ENCODE data around the gene ETV6. TPM values are rescaled to one million over a fixed set of nuclear protein-coding genes. Genes with fewer than 3 reads are reported as not detected.

The ETV6 gene
- total RNA-seq, 2 experiments from 2014 or later = 55.3 to 57.5 TPM

GRCh38 chr12:11820476-11820875 lies 171.0 kb downstream of the ETV6 start:
- H3K27ac Mint-ChIP-seq = no peak overlapping the region
- H3K36me3 Mint-ChIP-seq = peaks cover 20% of the 10 kb centered on the region
- intact Hi-C loops (cut with micrococcal nuclease) = loop anchor here (5.0 kb wide), 1 partner anchor 173 kb away; the partner anchor contains the start of gene ETV6
- DNase-seq = no peak
- H3K4me1 Mint-ChIP-seq (ENCODE audit: low read depth) = peaks cover 62% of the 10 kb centered on the region
- no peak overlapping the region for H3K4me3 Mint-ChIP-seq
- no peaks in the 10 kb centered on the region for H3K9me3 Mint-ChIP-seq
- ChIA-PET CTCF (interaction anchor here (0.8 to 1.1 kb wide), 3 partner anchors 49 to 213 kb away, joined by 3 read pairs; no protein-coding TSS in a partner anchor), POLR2A (interaction anchor here (0.9 to 1.2 kb wide), 2 partner anchors 9 to 55 kb away, joined by 3 read pairs; no protein-coding TSS in a partner anchor)
- no peaks in the 10 kb centered on the region for H3K27me3 Mint-ChIP-seq

DNA sequence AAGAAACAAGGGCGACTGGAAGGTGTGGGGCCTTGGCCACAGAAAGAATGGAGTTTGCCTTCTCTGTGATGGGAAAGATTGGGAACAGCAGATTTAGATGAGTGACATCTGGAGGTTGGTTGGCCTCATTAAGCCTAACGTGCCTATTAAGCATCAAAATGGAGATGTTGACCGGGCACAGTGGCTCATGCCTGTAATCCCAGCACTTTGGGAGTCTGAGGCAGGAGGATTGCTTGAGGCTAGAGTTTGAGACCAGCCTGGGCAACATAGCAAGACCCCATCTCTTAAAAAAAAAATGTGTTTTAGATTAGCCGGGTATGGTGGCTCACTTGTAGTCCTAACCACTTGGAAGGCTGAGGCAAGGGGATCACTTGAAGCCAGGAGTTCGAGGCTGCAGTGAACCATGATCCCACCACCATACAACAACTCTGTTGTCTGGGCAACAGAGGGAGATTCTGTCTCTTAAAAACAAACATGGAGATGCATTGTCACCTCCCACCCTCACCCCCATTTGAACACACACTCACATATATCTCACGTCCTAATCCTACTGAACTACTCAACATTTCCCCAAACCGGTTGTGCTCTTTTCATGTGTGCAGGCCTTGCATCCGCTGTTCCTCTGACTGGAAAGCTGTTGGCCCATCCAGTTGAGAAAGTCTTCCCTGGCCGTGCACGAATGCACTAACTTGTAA lies 172.1 kb downstream of the ETV6 start:
- Mint-ChIP-seq H3K27ac (peak overlapping the region; percentile 87), H3K27me3 (no peaks in the 10 kb centered on the region), H3K36me3 (peaks cover 27% of the 10 kb centered on the region), H3K4me1 (ENCODE audit: low read depth) (peaks cover 65% of the 10 kb centered on the region), H3K9me3 (no peaks in the 10 kb centered on the region), H3K4me3 (peak overlapping the region; percentile 49)
- intact Hi-C loops (cut with micrococcal nuclease) = loop anchor here (1.0 to 5.0 kb wide), 4 partner anchors 7 to 188 kb away; partner anchors contain the start of gene ETV6
- POLR2A ChIA-PET = interaction anchor here (1.2 to 2.4 kb wide), 4 partner anchors 9 to 172 kb away, joined by 4 to 12 read pairs (median 7); partner anchors contain the start of gene ETV6
- CTCF ChIA-PET = interaction anchor here (1.0 kb wide), 1 partner anchor 50 kb away, joined by 3 read pairs; no protein-coding TSS in a partner anchor
- DNase-seq = no peak

- peaks cover 66% of the 10 kb centered on the region for H3K4me1 Mint-ChIP-seq (ENCODE audit: low read depth)
- ChIA-PET POLR2A (interaction anchor here (0.9 to 2.4 kb wide), 7 partner anchors 9 to 188 kb away, joined by 3 to 12 read pairs (median 5); partner anchors contain the start of gene ETV6), CTCF (interaction anchor here (1.0 kb wide), 1 partner anchor 186 kb away, joined by 3 read pairs; no protein-coding TSS in a partner anchor)
- peaks cover 31% of the 10 kb centered on the region for H3K36me3 Mint-ChIP-seq
- H3K27ac Mint-ChIP-seq = peak overlapping the region; percentile 87
- H3K27me3 Mint-ChIP-seq = no peaks in the 10 kb centered on the region
- H3K9me3 Mint-ChIP-seq = no peaks in the 10 kb centered on the region
- intact Hi-C loops (cut with micrococcal nuclease) = loop anchor here (1.0 to 5.0 kb wide), 4 partner anchors 8 to 187 kb away; partner anchors contain the start of gene ETV6
- DNase-seq = peak; percentile 83
- H3K4me3 Mint-ChIP-seq = peak overlapping the region; percentile 49
Observed at GRCh38 chr12:11822081-11822834, 172.8 kb downstream of the ETV6 start.

DNA sequence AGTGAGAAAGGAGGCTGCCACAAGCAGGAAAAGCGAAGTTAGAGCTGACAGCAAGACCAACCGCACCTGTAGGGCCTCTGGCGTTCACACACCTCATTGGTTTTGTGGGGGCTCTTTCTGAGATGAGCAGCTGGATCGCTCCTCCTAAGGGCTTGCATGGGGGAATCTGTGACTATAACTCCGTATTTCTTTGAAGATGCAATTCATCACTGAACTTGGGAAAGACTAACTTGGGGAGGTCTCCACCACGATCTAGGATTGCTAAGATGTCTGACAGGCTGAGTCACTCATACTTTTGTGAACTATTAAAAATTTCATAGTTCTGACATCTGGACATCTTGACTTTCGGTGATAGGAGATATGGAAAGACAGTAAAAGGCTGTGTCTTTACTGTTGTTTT lies 173.6 kb downstream of the ETV6 start:
- ChIA-PET POLR2A (interaction anchor here (0.9 to 2.4 kb wide), 7 partner anchors 10 to 187 kb away, joined by 3 to 12 read pairs (median 5); partner anchors contain the start of gene ETV6), CTCF (interaction anchor here (1.0 kb wide), 1 partner anchor 185 kb away, joined by 3 read pairs; no protein-coding TSS in a partner anchor)
- peak overlapping the region; percentile 87 for H3K27ac Mint-ChIP-seq
- intact Hi-C loops (cut with micrococcal nuclease) = loop anchor here (5.0 kb wide), 1 partner anchor 176 kb away; the partner anchor contains the start of gene ETV6
- peak overlapping the region; percentile 25 for H3K4me3 Mint-ChIP-seq
- no peak for DNase-seq
- peaks cover 28% of the 10 kb centered on the region for H3K36me3 Mint-ChIP-seq
- H3K27me3 Mint-ChIP-seq = no peaks in the 10 kb centered on the region
- no peaks in the 10 kb centered on the region for H3K9me3 Mint-ChIP-seq
- H3K4me1 Mint-ChIP-seq (ENCODE audit: low read depth) = peaks cover 63% of the 10 kb centered on the region

DNA sequence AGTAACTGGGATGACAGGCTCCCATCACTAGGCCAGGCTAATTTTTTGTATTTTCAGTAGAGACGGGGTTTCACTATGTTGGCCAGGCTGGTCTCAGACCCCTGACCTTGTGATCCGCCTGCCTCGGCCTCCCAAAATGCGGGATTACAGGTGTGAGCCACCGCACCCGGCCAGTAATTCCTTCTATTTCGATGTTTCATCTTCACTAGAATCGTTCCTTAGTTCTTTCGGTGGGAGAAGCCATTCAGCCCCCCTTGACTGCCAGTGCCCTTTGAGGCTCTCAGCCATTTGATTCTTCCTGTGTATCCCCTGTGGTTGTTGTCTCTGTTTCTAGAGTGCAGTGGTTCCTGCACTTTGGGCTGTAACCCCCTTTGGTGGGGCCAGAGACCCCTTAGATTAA lies 174.1 kb downstream of the ETV6 start:
- Mint-ChIP-seq H3K27ac (peak overlapping the region; percentile 87), H3K4me3 (peak overlapping the region; percentile 30), H3K9me3 (no peaks in the 10 kb centered on the region), H3K27me3 (no peaks in the 10 kb centered on the region), H3K36me3 (peaks cover 28% of the 10 kb centered on the region), H3K4me1 (ENCODE audit: low read depth) (peaks cover 62% of the 10 kb centered on the region)
- intact Hi-C loops (cut with micrococcal nuclease) = loop anchor here (5.0 kb wide), 1 partner anchor 176 kb away; the partner anchor contains the start of gene ETV6
- no peak for DNase-seq
- ChIA-PET POLR2A (interaction anchor here (1.7 to 2.4 kb wide), 2 partner anchors 10 to 11 kb away, joined by 7 to 12 read pairs; no protein-coding TSS in a partner anchor), CTCF (no interaction called here)

- intact Hi-C loops (cut with micrococcal nuclease) = loop anchor here (2.0 to 5.0 kb wide), 2 partner anchors 45 to 177 kb away; partner anchors contain the start of gene ETV6
- no peak for DNase-seq
- H3K4me1 Mint-ChIP-seq (ENCODE audit: low read depth) = peaks cover 62% of the 10 kb centered on the region
- peaks cover 28% of the 10 kb centered on the region for H3K36me3 Mint-ChIP-seq
- CTCF ChIA-PET = no interaction called here
- no peaks in the 10 kb centered on the region for H3K27me3 Mint-ChIP-seq
- POLR2A ChIA-PET = interaction anchor here (1.1 kb wide), 1 partner anchor 185 kb away, joined by 4 read pairs; no protein-coding TSS in a partner anchor
- H3K9me3 Mint-ChIP-seq = no peaks in the 10 kb centered on the region
- H3K27ac Mint-ChIP-seq = peak overlapping the region; percentile 87
- H3K4me3 Mint-ChIP-seq = peak overlapping the region; percentile 30
Observed at GRCh38 chr12:11824069-11824468, 174.6 kb downstream of the ETV6 start.

- no peaks in the 10 kb centered on the region for H3K9me3 Mint-ChIP-seq
- POLR2A ChIA-PET = interaction anchor here (1.1 to 1.3 kb wide), 3 partner anchors 172 to 185 kb away, joined by 3 to 4 read pairs (median 3); no protein-coding TSS in a partner anchor
- DNase-seq = no peak
- peaks cover 62% of the 10 kb centered on the region for H3K4me1 Mint-ChIP-seq (ENCODE audit: low read depth)
- H3K4me3 Mint-ChIP-seq = peak overlapping the region; percentile 34
- CTCF ChIA-PET = interaction anchor here (1.0 to 1.4 kb wide), 2 partner anchors 208 to 244 kb away, joined by 4 to 5 read pairs; no protein-coding TSS in a partner anchor
- intact Hi-C loops (cut with micrococcal nuclease) = loop anchor here (2.0 to 5.0 kb wide), 2 partner anchors 46 to 177 kb away; partner anchors contain the start of gene ETV6
- no peaks in the 10 kb centered on the region for H3K27me3 Mint-ChIP-seq
- H3K27ac Mint-ChIP-seq = peak overlapping the region; percentile 87
- peaks cover 28% of the 10 kb centered on the region for H3K36me3 Mint-ChIP-seq
Observed at GRCh38 chr12:11824736-11825135, 175.3 kb downstream of the ETV6 start.

GRCh38 chr12:11825278-11825677 lies 175.8 kb downstream of the ETV6 start:
- intact Hi-C loops (cut with micrococcal nuclease) = loop anchor here (2.0 kb wide), 1 partner anchor 46 kb away; no protein-coding TSS in a partner anchor
- H3K4me1 Mint-ChIP-seq (ENCODE audit: low read depth) = peaks cover 62% of the 10 kb centered on the region
- CTCF ChIA-PET = interaction anchor here (0.9 to 1.4 kb wide), 3 partner anchors 9 to 244 kb away, joined by 4 to 5 read pairs (median 4); no protein-coding TSS in a partner anchor

GRCh38 chr12:11826574-11826973 lies 177.1 kb downstream of the ETV6 start:
- no peaks in the 10 kb centered on the region for H3K27me3 Mint-ChIP-seq
- H3K27ac Mint-ChIP-seq = peak overlapping the region; percentile 71
- POLR2A ChIA-PET = no interaction called here
- H3K4me1 Mint-ChIP-seq (ENCODE audit: low read depth) = peaks cover 58% of the 10 kb centered on the region
- peaks cover 28% of the 10 kb centered on the region for H3K36me3 Mint-ChIP-seq
- no peaks in the 10 kb centered on the region for H3K9me3 Mint-ChIP-seq
- CTCF ChIA-PET = no interaction called here
- peak overlapping the region; percentile 14 for H3K4me3 Mint-ChIP-seq
- DNase-seq = no peak
- intact Hi-C loops (cut with micrococcal nuclease) = no loop called here

More at GRCh38 chr12:11825278-11825677, 175.8 kb downstream of the ETV6 start:
- peak overlapping the region; percentile 35 for H3K4me3 Mint-ChIP-seq
- H3K27me3 Mint-ChIP-seq = no peaks in the 10 kb centered on the region
- peaks cover 28% of the 10 kb centered on the region for H3K36me3 Mint-ChIP-seq
- no peaks in the 10 kb centered on the region for H3K9me3 Mint-ChIP-seq
- no peak for DNase-seq
- H3K27ac Mint-ChIP-seq = peak overlapping the region; percentile 87
- POLR2A ChIA-PET = interaction anchor here (0.7 to 1.3 kb wide), 5 partner anchors 9 to 184 kb away, joined by 3 read pairs; partner anchors contain the start of gene ETV6

- H3K4me3 Mint-ChIP-seq = no peak overlapping the region
- DNase-seq = peak; percentile 48
- CTCF ChIA-PET = no interaction called here
- peaks cover 27% of the 10 kb centered on the region for H3K36me3 Mint-ChIP-seq
- intact Hi-C loops (cut with micrococcal nuclease) = no loop called here
- H3K27me3 Mint-ChIP-seq = no peaks in the 10 kb centered on the region
- peaks cover 58% of the 10 kb centered on the region for H3K4me1 Mint-ChIP-seq (ENCODE audit: low read depth)
- H3K9me3 Mint-ChIP-seq = no peaks in the 10 kb centered on the region
- POLR2A ChIA-PET = no interaction called here
- peak overlapping the region; percentile 35 for H3K27ac Mint-ChIP-seq
Observed at GRCh38 chr12:11827091-11828061, 177.9 kb downstream of the ETV6 start.
